ENCODE measurements around the gene FRA10AC1.

The FRA10AC1 gene

GRCh38 chr10:93628858-93629257 lies 73.5 kb downstream of the FRA10AC1 start:
- H3K27me3 Mint-ChIP-seq: peaks cover 16% of the 10 kb centered on the region
- H3K27ac Mint-ChIP-seq: no peak overlapping the region
- no peaks in the 10 kb centered on the region for H3K36me3 Mint-ChIP-seq (ENCODE audit: low read depth)
- no peak overlapping the region for H3K4me3 Mint-ChIP-seq
- H3K4me1 Mint-ChIP-seq (ENCODE audit: low read depth): no peaks in the 10 kb centered on the region
- no peaks in the 10 kb centered on the region for H3K9me3 Mint-ChIP-seq

GRCh38 chr10:93622942-93623341 lies 79.5 kb downstream of the FRA10AC1 start:
- Mint-ChIP-seq H3K4me3 (no peak overlapping the region), H3K4me1 (ENCODE audit: low read depth) (no peaks in the 10 kb centered on the region), H3K27ac (no peak overlapping the region), H3K36me3 (ENCODE audit: low read depth) (no peaks in the 10 kb centered on the region), H3K9me3 (no peaks in the 10 kb centered on the region), H3K27me3 (peaks cover 13% of the 10 kb centered on the region)

GRCh38 chr10:93620925-93621324 lies 81.5 kb downstream of the FRA10AC1 start:
- Mint-ChIP-seq H3K4me1 (ENCODE audit: low read depth) (no peaks in the 10 kb centered on the region), H3K27me3 (peaks cover 5% of the 10 kb centered on the region), H3K4me3 (no peak overlapping the region), H3K9me3 (no peaks in the 10 kb centered on the region), H3K36me3 (ENCODE audit: low read depth) (no peaks in the 10 kb centered on the region), H3K27ac (no peak overlapping the region)
